ENCODE measurements around the gene GLB1L3. TPM values are rescaled to one million over a fixed set of nuclear protein-coding genes. Genes with fewer than 3 reads are reported as not detected.

Gene GLB1L3
- total RNA-seq, 2 donors from 2014 or later: 1.3 TPM; not detected in 1

- Histone ChIP-seq H3K4me3 (no peak overlapping the region), H3K36me3 (replicated peaks in 1 of 2; ENCODE audit: insufficient read depth in 1 of 2, low read depth in 2 of 2) (peaks cover 0 to 5% of the 10 kb centered on the region in 2 donors), H3K27ac (no peak overlapping the region), H3K27me3 (peaks cover 0 to under 1% of the 10 kb centered on the region in 2 donors), H3K9me3 (no peaks in the 10 kb centered on the region), H3K4me1 (no peaks in the 10 kb centered on the region)
- WGBS, 2 donors: 78 to 82% methylated on average over 5 of the region's 5 CpGs
- no peak for TF ChIP-seq POLR2A (IDR thresholded peaks at IDR 0.05)
- TF ChIP-seq, protein P1, sequence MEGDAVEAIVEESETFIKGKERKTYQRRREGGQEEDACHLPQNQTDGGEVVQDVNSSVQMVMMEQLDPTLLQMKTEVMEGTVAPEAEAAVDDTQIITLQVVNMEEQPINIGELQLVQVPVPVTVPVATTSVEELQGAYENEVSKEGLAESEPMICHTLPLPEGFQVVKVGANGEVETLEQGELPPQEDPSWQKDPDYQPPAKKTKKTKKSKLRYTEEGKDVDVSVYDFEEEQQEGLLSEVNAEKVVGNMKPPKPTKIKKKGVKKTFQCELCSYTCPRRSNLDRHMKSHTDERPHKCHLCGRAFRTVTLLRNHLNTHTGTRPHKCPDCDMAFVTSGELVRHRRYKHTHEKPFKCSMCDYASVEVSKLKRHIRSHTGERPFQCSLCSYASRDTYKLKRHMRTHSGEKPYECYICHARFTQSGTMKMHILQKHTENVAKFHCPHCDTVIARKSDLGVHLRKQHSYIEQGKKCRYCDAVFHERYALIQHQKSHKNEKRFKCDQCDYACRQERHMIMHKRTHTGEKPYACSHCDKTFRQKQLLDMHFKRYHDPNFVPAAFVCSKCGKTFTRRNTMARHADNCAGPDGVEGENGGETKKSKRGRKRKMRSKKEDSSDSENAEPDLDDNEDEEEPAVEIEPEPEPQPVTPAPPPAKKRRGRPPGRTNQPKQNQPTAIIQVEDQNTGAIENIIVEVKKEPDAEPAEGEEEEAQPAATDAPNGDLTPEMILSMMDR (IDR thresholded peaks at IDR 0.05): no peak
- DNase-seq (no peak), ATAC-seq (no peak)
- intact Hi-C loops (cut with DNase I): no loop called here
Observed at GRCh38 chr11:134266440-134266839, 9.7 kb upstream of the GLB1L3 start.

DNA sequence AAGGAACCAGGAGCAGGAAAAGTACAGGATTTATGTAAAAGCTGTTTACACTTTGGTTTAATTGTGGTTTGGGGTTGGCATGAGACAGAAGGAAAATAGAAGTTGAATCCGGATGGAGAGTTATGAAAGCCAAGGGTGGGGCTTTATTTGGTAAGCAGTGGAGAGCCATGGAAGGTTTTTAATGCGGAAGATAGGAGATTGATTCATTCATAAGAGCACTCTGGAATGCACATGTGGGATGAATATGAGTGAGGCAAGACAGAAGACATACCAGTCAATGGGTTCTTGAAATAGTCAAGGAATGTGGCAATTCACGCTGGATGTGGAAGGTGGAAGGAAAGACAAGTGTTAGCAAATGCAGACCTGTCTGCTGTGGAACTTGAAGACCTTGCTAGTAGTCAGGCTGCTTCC is 9.3 kb upstream of the GLB1L3 start:
- no peak overlapping the region for H3K27ac ChIP-seq
- H3K4me1 ChIP-seq: no peaks in the 10 kb centered on the region
- peaks cover 0 to 5% of the 10 kb centered on the region in 2 donors for H3K27me3 ChIP-seq
- no peaks in the 10 kb centered on the region for H3K9me3 ChIP-seq
- intact Hi-C loops (cut with DNase I): no loop called here
- no peak for DNase-seq
- no peak overlapping the region for H3K4me3 ChIP-seq
- whole genome bisulfite sequencing, 2 donors: 54 to 56% methylated on average over 3 of the region's 3 CpGs
- no peak for TF ChIP-seq POLR2A (IDR thresholded peaks at IDR 0.05)
- TF ChIP-seq, protein P1 (IDR thresholded peaks at IDR 0.05): no peak
- H3K36me3 ChIP-seq (replicated peaks in 1 of 2; ENCODE audit: insufficient read depth in 1 of 2, low read depth in 2 of 2): peaks cover 0 to 5% of the 10 kb centered on the region in 2 donors
- ATAC-seq: no peak

GRCh38 chr11:134267461-134267860 is 8.7 kb upstream of the GLB1L3 start:
- ATAC-seq: no peak
- Histone ChIP-seq H3K4me1 (no peaks in the 10 kb centered on the region), H3K4me3 (no peak overlapping the region), H3K9me3 (no peaks in the 10 kb centered on the region), H3K27me3 (peaks cover 0 to 8% of the 10 kb centered on the region in 2 donors), H3K27ac (no peak overlapping the region), H3K36me3 (replicated peaks in 1 of 2; ENCODE audit: insufficient read depth in 1 of 2, low read depth in 2 of 2) (peaks cover 0 to 5% of the 10 kb centered on the region in 2 donors)
- DNase-seq: no peak
- TF ChIP-seq, protein P1 (IDR thresholded peaks at IDR 0.05): no peak
- no peak for TF ChIP-seq POLR2A (IDR thresholded peaks at IDR 0.05)
- intact Hi-C loops (cut with DNase I): no loop called here
- 67 to 70% methylated on average over 5 of the region's 5 CpGs for WGBS, 2 donors

DNA sequence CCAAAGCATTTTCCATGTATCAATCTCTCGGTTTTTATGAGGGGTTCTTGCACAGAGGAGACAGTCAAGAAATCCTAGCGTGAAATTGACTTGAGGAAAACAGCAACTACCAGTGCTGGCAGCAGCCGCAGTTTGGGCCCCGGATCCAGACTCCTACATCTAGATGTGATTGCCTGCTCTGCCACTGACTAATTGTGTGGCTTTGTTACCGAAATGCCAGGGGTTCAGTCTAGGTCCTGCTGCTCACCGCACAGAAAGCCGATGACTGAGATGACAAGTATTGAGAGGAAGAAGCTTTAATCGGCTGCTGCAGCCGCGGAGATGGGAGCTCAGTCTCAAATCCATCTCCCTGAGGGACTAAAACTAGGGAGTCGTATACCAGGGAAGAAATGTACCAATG is 8.2 kb upstream of the GLB1L3 start:
- TF ChIP-seq, protein P1 (IDR thresholded peaks at IDR 0.05): no peak
- TF ChIP-seq POLR2A (IDR thresholded peaks at IDR 0.05): no peak

GRCh38 chr11:134270250-134270714 is 5.9 kb upstream of the GLB1L3 start:
- no peak overlapping the region for H3K27ac ChIP-seq
- H3K9me3 ChIP-seq: no peaks in the 10 kb centered on the region
- ATAC-seq (no peak), DNase-seq (no peak)
- TF ChIP-seq, protein P1 (IDR thresholded peaks at IDR 0.05): no peak
- TF ChIP-seq POLR2A (IDR thresholded peaks at IDR 0.05): no peak
- no peak overlapping the region for H3K4me3 ChIP-seq
- intact Hi-C loops (cut with DNase I): no loop called here
- no peaks in the 10 kb centered on the region for H3K36me3 ChIP-seq (replicated peaks in 1 of 2; ENCODE audit: insufficient read depth in 1 of 2, low read depth in 2 of 2)
- WGBS, 2 donors: 29 to 31% methylated on average over 5 of the region's 5 CpGs
- H3K27me3 ChIP-seq: peaks cover 0 to 16% of the 10 kb centered on the region in 2 donors
- H3K4me1 ChIP-seq: no peaks in the 10 kb centered on the region

More for the DNA sequence above, 8.2 kb upstream of the GLB1L3 start:
- WGBS, 2 donors: 72 to 84% methylated on average over 8 to 11 of the region's 11 CpGs
- Histone ChIP-seq H3K9me3 (no peaks in the 10 kb centered on the region), H3K4me1 (no peaks in the 10 kb centered on the region), H3K27ac (no peak overlapping the region), H3K27me3 (peaks cover 0 to 8% of the 10 kb centered on the region in 2 donors), H3K4me3 (no peak overlapping the region), H3K36me3 (replicated peaks in 1 of 2; ENCODE audit: insufficient read depth in 1 of 2, low read depth in 2 of 2) (peaks cover 0 to 4% of the 10 kb centered on the region in 2 donors)
- no peak for DNase-seq
- no peak for ATAC-seq
- intact Hi-C loops (cut with DNase I): no loop called here
